HFFc6 (cell line): ENCODE measurements around the gene PMVK. TPM values are rescaled to one million over a fixed set of nuclear protein-coding genes. Genes with fewer than 3 reads are reported as not detected.

Experiments used
- DNase-seq: peaks from one replicate; pipeline ENCODE4 v3.0.0-alpha.2; 2018
- H3K27ac Mint-ChIP-seq: 2 replicates; pipeline ENCODE4 v1.8.0; 2020; ENCODE audit warnings: mild to moderate bottlenecking, mixed read lengths
- H3K27me3 Mint-ChIP-seq: 2 replicates; pipeline ENCODE4 v1.8.0; 2021; ENCODE audit warnings: mild to moderate bottlenecking, moderate library complexity, mixed read lengths; ENCODE audit not compliant: insufficient read depth
- H3K36me3 Mint-ChIP-seq: 2 replicates; pipeline ENCODE4 v1.8.0; 2021; ENCODE audit warnings: low read depth, mixed read lengths
- H3K4me1 Mint-ChIP-seq: 2 replicates; pipeline ENCODE4 v1.8.0; 2020; ENCODE audit warnings: low read depth, mixed read lengths
- H3K4me3 Mint-ChIP-seq: 2 replicates; pipeline ENCODE4 v1.8.0; 2020; ENCODE audit warnings: mild to moderate bottlenecking, moderate library complexity, mixed read lengths
- H3K9me3 Mint-ChIP-seq: 2 replicates; pipeline ENCODE4 v1.8.0; 2020; ENCODE audit warnings: mild to moderate bottlenecking, mixed read lengths
- CTCF ChIP-seq: fragments of 200-600 bp; sonication (generic); IDR thresholded peaks from 2 replicates; pipeline ENCODE4 v1.5.0; 2021; ENCODE audit warnings: antibody characterized with exemption, mild to moderate bottlenecking
- total RNA-seq, 6 experiments: library from RNA; stranded (reverse); fragmentation: NEBNext Ultra II Directional; extraction: Animal tissue kit (Norgen Biotek cat#: 25700); gene quantifications; 2 replicates in 1 of 6; 3 replicates in 5 of 6; pipeline ENCODE4 v1.2.3, GENCODE V29; 2021

PMVK gene
- total RNA-seq, 6 experiments from 2014 or later = 29.1 to 33.4 (median 32.5) TPM

GRCh38 chr1:154881820-154882535 lies 54.5 kb downstream of the PMVK start:
- DNase-seq = no peak
- TF ChIP-seq CTCF = no peak
- Mint-ChIP-seq H3K36me3 (no peaks in the 10 kb centered on the region), H3K9me3 (no peaks in the 10 kb centered on the region), H3K4me3 (no peak overlapping the region), H3K4me1 (peaks cover 22% of the 10 kb centered on the region), H3K27me3 (peaks cover 61% of the 10 kb centered on the region), H3K27ac (no peak overlapping the region)

GRCh38 chr1:154880671-154881070 lies 55.8 kb downstream of the PMVK start:
- no peak overlapping the region for H3K4me3 Mint-ChIP-seq
- no peak overlapping the region for H3K27ac Mint-ChIP-seq
- H3K4me1 Mint-ChIP-seq = peaks cover 22% of the 10 kb centered on the region
- no peak for DNase-seq
- no peaks in the 10 kb centered on the region for H3K36me3 Mint-ChIP-seq
- no peak for TF ChIP-seq CTCF
- peaks cover 63% of the 10 kb centered on the region for H3K27me3 Mint-ChIP-seq
- H3K9me3 Mint-ChIP-seq = no peaks in the 10 kb centered on the region

GRCh38 chr1:154879038-154879421 lies 57.5 kb downstream of the PMVK start:
- TF ChIP-seq CTCF = no peak

GRCh38 chr1:154878371-154879037 lies 58.0 kb downstream of the PMVK start:
- DNase-seq = peak; percentile 52
- no peaks in the 10 kb centered on the region for H3K9me3 Mint-ChIP-seq
- H3K36me3 Mint-ChIP-seq = no peaks in the 10 kb centered on the region
- peak; percentile 92 for TF ChIP-seq CTCF
- H3K4me1 Mint-ChIP-seq = peaks cover 22% of the 10 kb centered on the region
- no peak overlapping the region for H3K4me3 Mint-ChIP-seq
- no peak overlapping the region for H3K27ac Mint-ChIP-seq
- peaks cover 56% of the 10 kb centered on the region for H3K27me3 Mint-ChIP-seq

More at GRCh38 chr1:154879038-154879421, 57.5 kb downstream of the PMVK start:
- Mint-ChIP-seq H3K36me3 (no peaks in the 10 kb centered on the region), H3K4me1 (peaks cover 22% of the 10 kb centered on the region), H3K27ac (no peak overlapping the region), H3K4me3 (no peak overlapping the region), H3K9me3 (no peaks in the 10 kb centered on the region), H3K27me3 (peaks cover 60% of the 10 kb centered on the region)
- DNase-seq = no peak

GRCh38 chr1:154877370-154877974 lies 59.0 kb downstream of the PMVK start:
- Mint-ChIP-seq H3K27ac (no peak overlapping the region), H3K9me3 (no peaks in the 10 kb centered on the region), H3K4me1 (peaks cover 22% of the 10 kb centered on the region), H3K4me3 (no peak overlapping the region), H3K27me3 (peaks cover 57% of the 10 kb centered on the region), H3K36me3 (no peaks in the 10 kb centered on the region)
- DNase-seq = no peak
- no peak for TF ChIP-seq CTCF
